ENCODE data around the gene LRRC59.
"Not testable (repeated sequence)": the region's sequence is repeated elsewhere in the genome, so short reads cannot be mapped to it uniquely, and the experiment has no call there.

DNA sequence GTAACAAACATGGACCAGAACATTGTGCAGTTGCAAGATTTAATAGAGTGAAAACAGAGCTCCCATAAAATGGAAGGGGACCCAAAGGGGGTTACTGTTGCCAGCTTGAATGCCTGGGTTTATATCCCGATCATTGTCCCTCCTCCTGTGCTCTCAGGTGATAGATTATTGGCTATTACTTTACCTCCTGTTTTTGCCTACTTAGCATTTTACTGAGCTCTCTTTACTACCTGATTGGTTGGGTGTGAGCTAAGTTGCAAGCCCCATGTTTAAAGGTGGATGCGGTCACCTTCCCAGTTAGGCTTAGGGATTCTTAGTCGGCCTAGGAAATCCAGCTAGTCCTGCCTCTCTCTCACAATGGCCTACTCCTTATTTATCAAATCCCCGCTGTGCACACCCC lies 8.0 kb upstream of the LRRC59 start:
- TF ChIP-seq EP300 (IDR thresholded peaks at IDR 0.05); POLR2A (IDR thresholded peaks at IDR 0.05; ENCODE audit: low read depth); CTCF (IDR thresholded peaks at IDR 0.05); POLR2AphosphoS5 (IDR thresholded peaks at IDR 0.05): not testable (repeated sequence)
